Fibroblast of pulmonary artery (primary cell): Measurements from ENCODE around the gene INSYN1.

Experiments used
- DNase-seq: peaks from one replicate; pipeline ENCODE4 v3.0.0-alpha.2; 2010; ENCODE audit warnings: low read depth
- H3K4me3 ChIP-seq: replicated peaks from 2 replicates; pipeline ENCODE4 v1.5.1; 2011; ENCODE audit warnings: low read depth, mild to moderate bottlenecking, control low read depth, low read length, moderate library complexity
- TF ChIP-seq, protein P1 (sequence below): IDR thresholded peaks from 2 replicates; pipeline ENCODE4 v1.5.1; 2011; ENCODE audit warnings: mild to moderate bottlenecking, control low read depth, low read length, inconsistent platforms; ENCODE audit errors: missing control alignments

Gene INSYN1

DNA sequence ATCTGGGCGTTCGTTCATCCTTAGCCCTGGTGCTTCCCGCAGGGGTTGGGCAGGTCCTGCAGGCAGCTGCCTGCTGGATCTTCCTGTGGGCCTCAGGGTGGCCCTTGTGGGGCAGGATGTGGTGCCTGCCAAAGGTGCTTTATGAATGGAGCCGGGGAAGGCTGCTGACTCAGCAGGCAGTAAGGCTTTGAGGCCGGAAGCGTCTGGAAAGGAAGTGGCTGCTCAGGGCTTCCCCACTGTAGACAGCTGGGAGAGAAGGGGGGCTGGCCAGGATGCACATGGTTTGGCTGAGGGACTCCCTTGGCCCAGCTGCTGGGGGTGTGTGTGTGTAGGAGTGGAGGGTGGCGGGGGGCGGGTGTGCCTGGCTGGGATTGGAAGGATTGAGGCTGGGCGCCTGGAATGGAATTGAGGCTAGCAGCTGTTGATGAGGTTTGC lies 56.1 kb downstream of the INSYN1 start:
- H3K4me3 ChIP-seq = no peak overlapping the region
- TF ChIP-seq, protein P1, sequence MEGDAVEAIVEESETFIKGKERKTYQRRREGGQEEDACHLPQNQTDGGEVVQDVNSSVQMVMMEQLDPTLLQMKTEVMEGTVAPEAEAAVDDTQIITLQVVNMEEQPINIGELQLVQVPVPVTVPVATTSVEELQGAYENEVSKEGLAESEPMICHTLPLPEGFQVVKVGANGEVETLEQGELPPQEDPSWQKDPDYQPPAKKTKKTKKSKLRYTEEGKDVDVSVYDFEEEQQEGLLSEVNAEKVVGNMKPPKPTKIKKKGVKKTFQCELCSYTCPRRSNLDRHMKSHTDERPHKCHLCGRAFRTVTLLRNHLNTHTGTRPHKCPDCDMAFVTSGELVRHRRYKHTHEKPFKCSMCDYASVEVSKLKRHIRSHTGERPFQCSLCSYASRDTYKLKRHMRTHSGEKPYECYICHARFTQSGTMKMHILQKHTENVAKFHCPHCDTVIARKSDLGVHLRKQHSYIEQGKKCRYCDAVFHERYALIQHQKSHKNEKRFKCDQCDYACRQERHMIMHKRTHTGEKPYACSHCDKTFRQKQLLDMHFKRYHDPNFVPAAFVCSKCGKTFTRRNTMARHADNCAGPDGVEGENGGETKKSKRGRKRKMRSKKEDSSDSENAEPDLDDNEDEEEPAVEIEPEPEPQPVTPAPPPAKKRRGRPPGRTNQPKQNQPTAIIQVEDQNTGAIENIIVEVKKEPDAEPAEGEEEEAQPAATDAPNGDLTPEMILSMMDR = no peak
- peak; percentile 97 for DNase-seq

DNA sequence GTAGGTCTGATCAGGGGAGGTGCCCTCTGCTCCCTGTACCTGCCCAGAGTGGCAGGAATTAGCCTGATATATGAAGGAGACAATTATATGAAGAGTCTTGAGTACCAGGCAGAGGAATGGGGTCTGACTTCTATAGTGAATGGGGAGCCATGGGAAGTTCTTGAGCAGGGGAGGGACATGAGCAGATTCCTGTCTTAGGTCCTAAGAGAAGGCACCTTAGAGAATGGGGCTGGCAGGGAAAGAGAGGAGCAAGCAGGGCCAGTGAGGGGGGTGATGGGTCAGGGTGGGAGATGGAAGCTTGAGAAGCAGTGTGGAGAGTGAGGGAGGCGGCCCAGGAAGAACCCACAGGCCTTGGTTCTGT lies 56.5 kb downstream of the INSYN1 start:
- TF ChIP-seq, protein P1 = no peak
- H3K4me3 ChIP-seq = no peak overlapping the region
- DNase-seq = no peak

DNA sequence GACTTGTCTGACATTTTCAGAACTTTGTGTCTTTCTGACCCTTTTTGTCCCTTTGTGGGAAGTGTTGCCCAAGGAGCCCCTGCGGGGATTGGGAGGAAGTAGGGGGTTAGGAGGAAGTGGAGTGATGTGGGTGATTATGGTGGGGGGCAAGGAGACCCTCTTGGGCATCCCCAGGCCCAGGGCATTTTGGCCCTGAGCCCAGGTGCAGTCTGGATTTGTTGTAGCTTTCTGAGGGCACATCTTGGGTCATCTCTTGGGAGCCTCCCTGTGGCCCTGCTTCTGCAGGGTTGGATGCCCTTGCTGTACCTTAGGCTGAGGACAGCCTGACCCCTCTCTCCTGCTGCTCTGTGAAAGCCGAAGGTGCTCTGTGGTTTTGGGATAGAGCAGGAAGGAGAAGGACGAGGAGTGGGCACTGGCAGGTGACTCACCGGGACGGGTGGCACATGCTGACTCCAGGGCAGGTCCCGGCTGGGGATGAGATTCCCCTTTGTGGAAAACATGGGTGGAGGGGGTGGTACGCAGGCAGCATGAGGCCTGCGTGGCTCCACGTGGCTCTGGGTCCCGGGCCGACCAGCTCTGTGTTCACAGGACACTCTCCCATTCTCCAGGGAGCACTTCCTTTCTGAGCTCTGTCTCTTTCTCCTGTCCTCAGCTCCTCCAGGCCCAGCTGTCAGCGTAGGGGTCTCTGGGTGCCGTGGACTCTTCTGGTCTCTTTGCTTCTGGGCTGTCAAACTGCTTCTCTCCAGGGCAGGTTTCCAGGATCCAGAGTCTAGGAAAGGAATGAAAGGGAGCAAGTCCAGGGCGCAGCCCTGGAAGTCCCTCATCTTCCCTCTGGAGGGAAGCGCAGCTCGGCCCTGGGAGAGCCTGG lies 57.1 kb downstream of the INSYN1 start:
- no peak for DNase-seq
- no peak overlapping the region for H3K4me3 ChIP-seq
- TF ChIP-seq, protein P1 = no peak

DNA sequence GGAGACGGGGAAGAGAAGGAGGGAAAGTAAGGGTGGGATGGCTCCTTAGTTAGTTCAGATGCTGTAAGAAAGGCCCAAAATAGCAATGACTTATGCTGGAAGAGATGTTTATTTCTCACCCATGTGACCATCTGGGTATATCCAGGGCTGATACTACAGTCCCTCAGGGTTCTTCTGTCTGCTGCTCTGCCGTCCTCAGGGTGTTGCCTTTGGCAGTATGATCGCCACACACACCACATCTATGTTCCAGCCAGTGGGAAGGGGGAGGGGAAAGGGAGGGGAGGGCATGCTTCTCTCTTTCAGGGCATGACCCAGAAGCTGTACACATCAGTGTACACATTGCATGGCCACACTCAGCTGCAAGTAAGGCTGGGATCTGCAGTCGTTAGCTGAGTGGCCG lies 58.7 kb downstream of the INSYN1 start:
- no peak for DNase-seq
- no peak overlapping the region for H3K4me3 ChIP-seq
- TF ChIP-seq, protein P1 = no peak

DNA sequence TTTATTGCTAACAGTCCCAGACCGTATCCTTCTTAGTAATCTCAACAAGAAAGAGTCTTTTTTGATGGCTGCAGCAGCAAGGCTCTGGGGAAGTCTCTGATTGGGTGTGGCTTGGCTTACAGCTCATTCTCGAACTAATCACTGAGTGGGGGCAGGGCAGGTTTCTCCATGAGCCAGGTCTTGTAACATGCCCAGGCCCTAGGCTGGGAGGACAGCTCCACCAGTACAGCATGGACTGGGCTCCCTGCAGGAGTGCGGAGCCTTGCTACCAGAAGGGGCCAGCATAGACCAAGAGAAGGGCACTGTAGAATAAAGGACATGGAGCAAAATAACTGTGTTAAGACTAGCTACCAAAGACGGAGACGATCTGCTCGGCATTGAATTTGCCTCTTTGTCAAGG lies 61.8 kb downstream of the INSYN1 start:
- peak; percentile 74 for DNase-seq
- no peak overlapping the region for H3K4me3 ChIP-seq
- TF ChIP-seq, protein P1 = peak; percentile 37

DNA sequence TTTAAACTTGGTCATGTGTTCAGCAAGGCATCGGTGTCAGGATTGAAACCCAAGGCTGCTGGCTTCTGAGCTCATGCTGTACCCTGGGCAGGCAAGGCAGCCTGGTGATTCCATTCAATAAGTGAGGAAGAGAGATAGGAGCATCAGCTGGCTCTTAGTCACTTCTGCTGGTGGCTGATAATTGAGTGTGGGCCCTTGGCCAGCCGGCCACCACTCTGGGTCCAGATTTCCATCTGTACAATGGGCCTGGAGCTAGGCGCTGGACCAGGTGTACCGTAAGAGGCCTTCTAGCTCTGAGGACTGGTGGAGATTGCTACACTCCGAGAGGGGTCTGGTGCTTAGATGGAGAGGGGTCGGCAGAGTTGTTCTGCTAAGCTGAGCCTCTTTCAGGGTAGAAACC lies 64.7 kb downstream of the INSYN1 start:
- TF ChIP-seq, protein P1 = no peak
- H3K4me3 ChIP-seq = no peak overlapping the region
- DNase-seq = no peak

DNA sequence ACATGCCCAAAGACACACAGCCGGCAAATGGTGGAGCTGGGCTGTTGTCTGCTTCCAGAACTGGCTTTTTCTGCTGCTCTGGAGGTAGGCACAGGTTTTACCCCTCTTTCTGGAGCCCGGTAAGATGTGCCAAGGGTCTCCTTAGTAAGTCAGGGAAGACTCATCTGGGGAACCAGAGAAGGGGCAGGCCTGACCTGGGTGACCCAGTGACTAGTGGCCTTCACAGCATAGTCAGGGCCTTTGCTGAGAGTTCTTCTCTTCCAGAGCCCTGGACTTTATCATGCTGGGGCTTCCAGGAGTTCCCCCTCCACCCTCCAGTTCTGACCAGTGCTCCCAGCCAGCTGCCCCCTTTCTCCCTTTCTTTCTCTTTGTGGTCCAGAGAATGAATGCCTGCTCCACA lies 65.8 kb downstream of the INSYN1 start:
- H3K4me3 ChIP-seq = no peak overlapping the region
- TF ChIP-seq, protein P1 = no peak
- no peak for DNase-seq
